Measurements from ENCODE around the gene RHOT2. TPM values are rescaled to one million over a fixed set of nuclear protein-coding genes. Genes with fewer than 3 reads are reported as not detected.

RHOT2 gene
- total and polyA plus RNA-seq, 2 donors (not counting 3 experiments of a cell fraction or from before 2014, with no cell fraction given): 106 to 139 TPM

GRCh38 chr16:648071-648780 lies 19.7 kb upstream of the RHOT2 start:
- TF ChIP-seq CTCF (IDR thresholded peaks at IDR 0.05; ENCODE audit: extremely low read depth in 1 of 2, insufficient read depth in 1 of 2, low read depth in 1 of 2, low read length in 2 of 2) (peak; percentile 35 to 44), POLR2AphosphoS5 (IDR thresholded peaks at IDR 0.05; ENCODE audit: insufficient read depth, low read depth, low read length) (no peak)
- no peaks in the 10 kb centered on the region for H3K36me3 ChIP-seq (ENCODE audit: control insufficient read depth in 2 of 2, extremely low read depth in 1 of 2, insufficient read depth in 2 of 2, low read length in 2 of 2)
- peak overlapping the region; percentile 65 for H3K9ac ChIP-seq (replicated peaks; ENCODE audit: extremely low read depth, insufficient read depth, low read length)
- peak overlapping the region; percentile 75 for H3K4me2 ChIP-seq (ENCODE audit: insufficient read depth, low read length)
- H4K20me1 ChIP-seq (replicated peaks; ENCODE audit: control insufficient read depth, extremely low read depth, insufficient read depth, low read length): no peaks in the 10 kb centered on the region
- intact Hi-C loops (cut with micrococcal nuclease) (loop anchor here (1.0 kb wide), 1 partner anchor 11 kb away; no protein-coding TSS in a partner anchor), dilution Hi-C loops (cut with MboI; ENCODE audit: extremely low pct_ligation_motif_present, low sequenced_read_pairs) (no loop called here)
- CTCF ChIA-PET: interaction anchor here (0.8 to 1.8 kb wide), 7 partner anchors 9 to 71 kb away, joined by 3 to 8 read pairs (median 3); partner anchors contain the start of genes METTL26 and RAB40C
- DNase-seq (ENCODE audit: low read depth, low spot score): no peak
- H3K4me3 ChIP-seq (replicated peaks in 1 of 3; ENCODE audit: insufficient read depth in 1 of 3, low read depth in 1 of 3, low read length in 3 of 3): peak overlapping the region; percentile 13 to 57 (median 55)
- peak overlapping the region; percentile 69 for H3K27ac ChIP-seq (ENCODE audit: insufficient read depth, low read depth, low read length)
- no peak for FAIRE-seq
- POLR2A ChIA-PET: interaction anchor here (0.9 kb wide), 1 partner anchor 13 kb away, joined by 3 read pairs; no protein-coding TSS in a partner anchor
- no peaks in the 10 kb centered on the region for H3K79me2 ChIP-seq (ENCODE audit: control insufficient read depth, insufficient read depth, low read length)
- no peaks in the 10 kb centered on the region for H3K9me1 ChIP-seq (replicated peaks; ENCODE audit: control insufficient read depth, extremely low read depth, insufficient read depth, low read length)
- BruUV-seq (replicated peaks): no TSS peak
- no peaks in the 10 kb centered on the region for H3K27me3 ChIP-seq (ENCODE audit: control insufficient read depth in 2 of 2, insufficient read depth in 2 of 2, low read length in 2 of 2)
- no peaks in the 10 kb centered on the region for H3K9me3 ChIP-seq (replicated peaks; ENCODE audit: control insufficient read depth, insufficient read depth, low read length)
- peak overlapping the region; percentile 79 for H2AFZ ChIP-seq (ENCODE audit: low read depth, low read length)
- H3K4me1 ChIP-seq (ENCODE audit: control insufficient read depth, extremely low read depth, insufficient read depth, low read length): peaks cover 8% of the 10 kb centered on the region

Measured in endothelial cell of umbilical vein (primary cell).